H1 (cell line): ENCODE data around the gene TRAPPC13. TPM values are rescaled to one million over a fixed set of nuclear protein-coding genes. Genes with fewer than 3 reads are reported as not detected.

Experiments
- CTCF ChIA-PET: fragments of 300-600 bp; sonication (Branson Sonifier 250); formaldehyde crosslinking; loops from one replicate; lab custom pipeline; 2021; ENCODE audit not compliant: partially characterized antibody; lab: Charles Lee
- POLR2A ChIA-PET: fragments of 300-600 bp; sonication (Branson Sonifier 250); formaldehyde crosslinking; loops from one replicate; lab custom pipeline; 2021; ENCODE audit warnings: inconsistent platforms; ENCODE audit not compliant: partially characterized antibody; lab: Charles Lee
- DNase-seq, 2 experiments: peaks; one replicate each; pipeline versions ENCODE4 v3.0.0 to v3.0.0-alpha.2; 2010 to 2022; ENCODE audit warnings: low spot score in 2 of 2, low read depth in 1 of 2, mixed read lengths in 1 of 2
- FAIRE-seq: peaks from 2 replicates; lab custom pipeline; 2011; peaks lifted over from hg19 to GRCh38; lab: Jason Lieb, UNC
- H2AFZ ChIP-seq: 2 replicates; pipeline ENCODE4 v1.8.1; 2012; ENCODE audit warnings: low read length, inconsistent platforms
- H2AK5ac ChIP-seq: 2 replicates; pipeline ENCODE4 v1.6.1; 2013; ENCODE audit warnings: low read depth, low read length
- H2BK120ac ChIP-seq: replicated peaks from 2 replicates; pipeline ENCODE3; 2013; ENCODE audit warnings: low read depth, low read length, inconsistent platforms
- H2BK12ac ChIP-seq: 2 replicates; pipeline ENCODE4 v1.6.1; 2013; ENCODE audit warnings: low read depth, low read length
- H2BK15ac ChIP-seq: 2 replicates; pipeline ENCODE4 v1.6.1; 2013; ENCODE audit warnings: low read length
- H2BK20ac ChIP-seq: 2 replicates; pipeline ENCODE4 v1.6.1; 2013; ENCODE audit warnings: low read length
- H2BK5ac ChIP-seq: 2 replicates; pipeline ENCODE4 v1.6.1; 2013; ENCODE audit warnings: low read depth, low read length
- H3K14ac ChIP-seq: 2 replicates; pipeline ENCODE4 v1.6.1; 2013; ENCODE audit warnings: inconsistent platforms; ENCODE audit not compliant: insufficient read length
- H3K18ac ChIP-seq: 2 replicates; pipeline ENCODE4 v1.6.1; 2013; ENCODE audit warnings: low read length; ENCODE audit errors: extremely low read depth
- H3K23ac ChIP-seq: 2 replicates; pipeline ENCODE4 v1.6.1; 2013; ENCODE audit warnings: inconsistent platforms; ENCODE audit not compliant: insufficient read length
- H3K23me2 ChIP-seq: 2 replicates; pipeline ENCODE4 v1.6.1; 2013; ENCODE audit warnings: low read depth, low read length
- H3K27ac ChIP-seq: 2 replicates; pipeline ENCODE4 v1.6.1; 2011; ENCODE audit warnings: low read depth, low read length, inconsistent platforms
- H3K27me3 ChIP-seq, 4 experiments: replicated peaks in 1 of 4; 1 replicate in 1 of 4; 2 replicates in 3 of 4; pipeline versions ENCODE4 v1.6.1 to v1.8.1; 2011 to 2013; ENCODE audit warnings: low read length in 3 of 4, mild to moderate bottlenecking in 3 of 4, inconsistent platforms in 2 of 4, mixed read lengths in 2 of 4, moderate library complexity in 1 of 4; ENCODE audit not compliant: control insufficient read depth in 3 of 4, insufficient read depth in 3 of 4; ENCODE audit errors: extremely low read depth in 1 of 4
- H3K36me3 ChIP-seq, 4 experiments: 2 replicates each; pipeline versions ENCODE4 v1.6.1 to v1.8.1; 2011 to 2013; ENCODE audit warnings: mild to moderate bottlenecking in 4 of 4, low read length in 3 of 4, moderate library complexity in 2 of 4, control low read depth in 1 of 4, inconsistent platforms in 1 of 4; ENCODE audit not compliant: insufficient read depth in 4 of 4, control insufficient read depth in 2 of 4
- H3K4ac ChIP-seq: replicated peaks from 2 replicates; pipeline ENCODE3; 2013; ENCODE audit warnings: low read length, low read depth, mixed read lengths, inconsistent platforms; ENCODE audit not compliant: insufficient read length
- H3K4me1 ChIP-seq, 4 experiments: replicated peaks in 1 of 4; 1 replicate in 1 of 4; 2 replicates in 3 of 4; pipeline versions ENCODE4 v1.6.1 to v1.8.1; 2011 to 2013; ENCODE audit warnings: low read length in 3 of 4, inconsistent platforms in 2 of 4, mixed read lengths in 1 of 4; ENCODE audit not compliant: insufficient read depth in 4 of 4, control insufficient read depth in 3 of 4
- H3K4me2 ChIP-seq, 2 experiments: 2 replicates each; pipeline versions ENCODE4 v1.6.1 to v1.8.1; 2011 to 2013; ENCODE audit warnings: low read depth in 2 of 2, low read length in 2 of 2, control low read depth in 1 of 2, inconsistent platforms in 1 of 2, mild to moderate bottlenecking in 1 of 2; ENCODE audit not compliant: insufficient read depth in 1 of 2
- H3K4me3 ChIP-seq, 4 experiments: fragments of 200-600, 300-600 bp in 1 of 4; sonication (generic), shearing (Covaris generic), sonication (Bioruptor Twin) in 1 of 4; 2 replicates each; pipeline versions ENCODE4 v1.5.1 to v1.8.1; 2011 to 2016; ENCODE audit warnings: low read length in 4 of 4, low read depth in 3 of 4, control low read depth in 2 of 4, inconsistent platforms in 2 of 4, mild to moderate bottlenecking in 2 of 4, mixed read lengths in 1 of 4, moderate library complexity in 1 of 4; ENCODE audit not compliant: insufficient read depth in 2 of 4; ENCODE audit errors: extremely low read depth in 1 of 4
- H3K56ac ChIP-seq: replicated peaks from 2 replicates; pipeline ENCODE3; 2013; ENCODE audit warnings: low read depth, mild to moderate bottlenecking, mixed read lengths, low read length, inconsistent platforms; ENCODE audit not compliant: insufficient read length
- H3K79me1 ChIP-seq: 2 replicates; pipeline ENCODE4 v1.6.1; 2013; ENCODE audit warnings: low read depth, low read length, control low read depth
- H3K79me2 ChIP-seq, 2 experiments: 2 replicates each; pipeline versions ENCODE4 v1.6.1 to v1.8.1; 2012 to 2013; ENCODE audit warnings: low read length in 2 of 2, mild to moderate bottlenecking in 2 of 2, inconsistent platforms in 1 of 2; ENCODE audit not compliant: insufficient read depth in 2 of 2, control insufficient read depth in 1 of 2
- H3K9ac ChIP-seq, 4 experiments: replicated peaks in 1 of 4; 1 replicate in 1 of 4; 2 replicates in 3 of 4; pipeline versions ENCODE4 v1.6.1 to v1.8.1; 2011 to 2013; ENCODE audit warnings: low read depth in 3 of 4, low read length in 3 of 4, control low read depth in 2 of 4, mild to moderate bottlenecking in 2 of 4, moderate library complexity in 2 of 4, inconsistent platforms in 1 of 4; ENCODE audit errors: extremely low read depth in 1 of 4
- H3K9me3 ChIP-seq, 2 experiments: 2 replicates each; pipeline versions ENCODE4 v1.6.1 to v1.8.1; 2012 to 2013; ENCODE audit warnings: mild to moderate bottlenecking in 2 of 2, moderate library complexity in 2 of 2, control low read depth in 1 of 2, inconsistent platforms in 1 of 2, low read depth in 1 of 2, low read length in 1 of 2, mixed read lengths in 1 of 2; ENCODE audit not compliant: insufficient read depth in 2 of 2
- H4K20me1 ChIP-seq, 2 experiments: replicated peaks in 1 of 2; 2 replicates each; pipeline versions ENCODE3 to v1.8.1; 2011 to 2013; ENCODE audit warnings: inconsistent platforms in 2 of 2, low read length in 2 of 2, mild to moderate bottlenecking in 1 of 2; ENCODE audit not compliant: insufficient read depth in 2 of 2, control insufficient read depth in 1 of 2
- H4K5ac ChIP-seq: 2 replicates; pipeline ENCODE4 v1.6.1; 2013; ENCODE audit warnings: low read length, low read depth, mixed read lengths, inconsistent platforms; ENCODE audit not compliant: insufficient read length
- H4K8ac ChIP-seq: 2 replicates; pipeline ENCODE4 v1.8.0; 2013; ENCODE audit warnings: mild to moderate bottlenecking, moderate library complexity, low read length, inconsistent platforms; ENCODE audit not compliant: insufficient read depth; ENCODE audit errors: extremely low read depth
- H4K91ac ChIP-seq: replicated peaks from 2 replicates; pipeline ENCODE3; 2013; ENCODE audit warnings: low read length, mixed read lengths, inconsistent platforms; ENCODE audit not compliant: insufficient read length
- BACH1 ChIP-seq: IDR thresholded peaks from 2 replicates; pipeline ENCODE4 v1.6.1; 2012; ENCODE audit warnings: low read length, improper control_type of control experiment
- BCL11A ChIP-seq, 2 experiments: IDR thresholded peaks; one replicate each; pipeline ENCODE4 v1.6.1; 2011; ENCODE audit warnings: low read depth in 2 of 2, low read length in 2 of 2, mild to moderate bottlenecking in 2 of 2
- CHD1 ChIP-seq: IDR thresholded peaks from 2 replicates; pipeline ENCODE4 v1.6.1; 2012; ENCODE audit warnings: low read depth, low read length, improper control_type of control experiment
- CREB1 ChIP-seq: IDR thresholded peaks from 2 replicates; pipeline ENCODE4 v1.6.1; 2012; ENCODE audit warnings: inconsistent platforms
- FOSL1 ChIP-seq: IDR thresholded peaks from 2 replicates; pipeline ENCODE4 v1.6.1; 2011; ENCODE audit warnings: mild to moderate bottlenecking, low read depth, low read length, moderate library complexity; ENCODE audit not compliant: insufficient read depth
- HDAC2 ChIP-seq, 2 experiments: fragments of 300-600 bp in 1 of 2; sonication (generic) in 1 of 2; IDR thresholded peaks; 2 replicates each; pipeline ENCODE4 v1.6.1; 2011 to 2012; ENCODE audit warnings: low read depth in 2 of 2, low read length in 2 of 2, mild to moderate bottlenecking in 2 of 2, moderate library complexity in 2 of 2, borderline replicate concordance in 1 of 2, inconsistent platforms in 1 of 2
- NRF1 ChIP-seq: IDR thresholded peaks from 2 replicates; pipeline ENCODE4 v1.6.1; 2011; ENCODE audit warnings: mild to moderate bottlenecking, low read depth, low read length, improper control_type of control experiment
- SAP30 ChIP-seq: fragments of 300-600 bp; sonication (generic); IDR thresholded peaks from 2 replicates; pipeline ENCODE4 v1.7.1; 2012; ENCODE audit warnings: low read length, moderate library complexity, mild to moderate bottlenecking, inconsistent platforms; ENCODE audit not compliant: insufficient read depth, insufficient replicate concordance
- SIRT6 ChIP-seq: IDR thresholded peaks from one replicate; pipeline ENCODE4 v1.7.1; 2012; ENCODE audit warnings: low read length, inconsistent platforms
- SUZ12 ChIP-seq: fragments of 200-600 bp; sonication (generic); IDR thresholded peaks from 2 replicates; pipeline ENCODE4 v1.6.1; 2012; ENCODE audit warnings: mild to moderate bottlenecking, inconsistent platforms, low read length, moderate library complexity, mixed read lengths
- ZNF274 ChIP-seq: IDR thresholded peaks from 2 replicates; pipeline ENCODE4 v1.7.0; 2012; ENCODE audit warnings: low read length, borderline replicate concordance; ENCODE audit errors: extremely low read depth
- WGBS, 2 experiments: shearing (Covaris generic) in 1 of 2; methylation state at CpG; one replicate each; pipeline versions ENCODE4 v1.1.6 to v1.1.7; 2013 to 2015; ENCODE audit warnings: low lambda C conversion rate in 2 of 2, mixed read lengths in 2 of 2, inconsistent platforms in 1 of 2, low coverage in 1 of 2, missing lambda C conversion rate in 1 of 2; ENCODE audit not compliant: insufficient replicate concordance in 2 of 2, insufficient coverage in 1 of 2, insufficient read length in 1 of 2; ENCODE audit errors: extremely low coverage in 1 of 2, missing lambda C conversion rate in 1 of 2; 5-methylcytosine and 5-hydroxymethylcytosine counted together
- polyA plus RNA-seq, 7 experiments: library from polyadenylated mRNA; depleted of rRNA in 3 of 7; stranded (reverse) in 5 of 7; unstranded in 2 of 7; fragments of >200 nt in 5 of 7; fragments of 200-250 nt in 2 of 7; gene quantifications; 1 replicate in 5 of 7; 2 replicates in 1 of 7; 4 replicates in 1 of 7; pipeline versions ENCODE4 v1.2.1 to v1.2.3, GENCODE V29; 2011 to 2013; ENCODE audit warnings: missing spikeins in 2 of 7, mixed read lengths in 2 of 7
- total RNA-seq: library from RNA; stranded (reverse); fragmentation: NEBNext Ultra II Directional; extraction: Animal tissue kit (Norgen Biotek cat#: 25700); gene quantifications from 2 replicates; pipeline ENCODE4 v1.2.1, GENCODE V29; 2021

The TRAPPC13 gene
- total and polyA plus RNA-seq, 2 of the 8 experiments (the other 6 are each of a cell fraction or from before 2014, with no cell fraction given), result 6.3 to 16.8 TPM

GRCh38 chr5:65702036-65702435 is 77.2 kb downstream of the TRAPPC13 start:
- H3K4me1 ChIP-seq, result no peaks in the 10 kb centered on the region
- no peak overlapping the region for H2BK120ac ChIP-seq
- no peaks in the 10 kb centered on the region for H3K79me2 ChIP-seq
- no peak overlapping the region for H2AFZ ChIP-seq
- H3K9ac ChIP-seq, result no peak overlapping the region
- H4K8ac ChIP-seq, result no peak overlapping the region
- no peak overlapping the region for H3K56ac ChIP-seq
- H3K79me1 ChIP-seq, result no peaks in the 10 kb centered on the region
- no peak for TF ChIP-seq NRF1
- no peak for TF ChIP-seq SAP30
- no peak for TF ChIP-seq BCL11A (IDR thresholded peaks at IDR 0.05; ENCODE audit: low read depth in 2 of 2, low read length in 2 of 2)
- TF ChIP-seq SIRT6, result no peak
- TF ChIP-seq FOSL1, result no peak
- no peak for TF ChIP-seq CREB1
- no peak for TF ChIP-seq ZNF274
- TF ChIP-seq BACH1, result no peak
- TF ChIP-seq SUZ12, result no peak
- no peak for TF ChIP-seq HDAC2 (IDR thresholded peaks at IDR 0.05; ENCODE audit: borderline replicate concordance in 1 of 2, low read depth in 2 of 2, low read length in 2 of 2)
- no peak for TF ChIP-seq CHD1
- H3K4me3 ChIP-seq, result no peak overlapping the region
- H4K20me1 ChIP-seq, result no peaks in the 10 kb centered on the region
- H3K23ac ChIP-seq, result no peak overlapping the region
- H3K14ac ChIP-seq, result no peak overlapping the region
- FAIRE-seq, result no peak
- no peaks in the 10 kb centered on the region for H3K9me3 ChIP-seq
- H2BK12ac ChIP-seq, result no peak overlapping the region
- H3K27ac ChIP-seq, result no peak overlapping the region
- CTCF ChIA-PET, result no interaction called here
- H2BK20ac ChIP-seq, result no peak overlapping the region
- no peak overlapping the region for H4K91ac ChIP-seq
- H2BK5ac ChIP-seq, result no peak overlapping the region
- no peaks in the 10 kb centered on the region for H3K27me3 ChIP-seq
- no peaks in the 10 kb centered on the region for H3K23me2 ChIP-seq
- DNase-seq, result no peak
- peaks cover 0 to 8% (median 2%) of the 10 kb centered on the region in 4 experiments; a peak in 2 of 8 replicates for H3K36me3 ChIP-seq
- no peak overlapping the region for H2AK5ac ChIP-seq
- no peak overlapping the region for H4K5ac ChIP-seq
- H3K4me2 ChIP-seq, result no peak overlapping the region
- 93% methylated on average over 3 of the region's 3 CpGs; no CpG with 5 or more reads in 1 of the 2 experiments for WGBS, 2 experiments
- no peak overlapping the region for H2BK15ac ChIP-seq
- no peak overlapping the region for H3K4ac ChIP-seq
- POLR2A ChIA-PET, result no interaction called here
- H3K18ac ChIP-seq, result no peak overlapping the region
